HepG2 (cell line): ENCODE data around the gene FKBP9. TPM values are rescaled to one million over a fixed set of nuclear protein-coding genes. Genes with fewer than 3 reads are reported as not detected.

ENCODE experiments used
- CREB1 ChIP-seq, 2 experiments: fragments of 450-650 bp in 1 of 2; IDR thresholded peaks; 2 replicates each; pipeline ENCODE4 v1.6.1; 2016 to 2017; ENCODE audit warnings: control low read depth in 1 of 2, mild to moderate bottlenecking in 1 of 2, missing compliant biosample characterization in 1 of 2, missing genetic modification characterization in 1 of 2
- ELF1 ChIP-seq: sonication (generic); formaldehyde crosslinking; IDR thresholded peaks from 2 replicates; pipeline ENCODE4 v1.4.0; 2020; ENCODE audit warnings: missing genetic modification reagents
- HNRNPL ChIP-seq: fragments of 200-400 bp; formaldehyde crosslinking; IDR thresholded peaks from 2 replicates; pipeline ENCODE4 v1.6.1; 2017; ENCODE audit warnings: mild to moderate bottlenecking, low read depth, low read length
- KDM4B ChIP-seq: sonication (generic); formaldehyde crosslinking; IDR thresholded peaks from 2 replicates; pipeline ENCODE4 v1.4.0; 2020; ENCODE audit warnings: missing genetic modification reagents
- NFE2 ChIP-seq: sonication (generic); formaldehyde crosslinking; IDR thresholded peaks from 2 replicates; pipeline ENCODE4 v1.4.0; 2020; ENCODE audit warnings: missing genetic modification reagents
- NFIC ChIP-seq: IDR thresholded peaks from 2 replicates; pipeline ENCODE4 v1.6.1; 2012; ENCODE audit warnings: mild to moderate bottlenecking, low read length, inconsistent platforms
- XBP1 ChIP-seq: sonication (generic); formaldehyde crosslinking; IDR thresholded peaks from 2 replicates; pipeline ENCODE4 v1.5.0; 2020; ENCODE audit warnings: missing genetic modification reagents
- ZBTB20 ChIP-seq: sonication (generic); formaldehyde crosslinking; IDR thresholded peaks from 2 replicates; pipeline ENCODE4 v1.8.1; 2023; ENCODE audit warnings: missing genetic modification reagents, low read depth, mild to moderate bottlenecking, borderline replicate concordance
- ZBTB8A ChIP-seq: sonication (generic); formaldehyde crosslinking; IDR thresholded peaks from 2 replicates; pipeline ENCODE4 v1.4.0; 2020; ENCODE audit warnings: mild to moderate bottlenecking, low read depth, missing genetic modification reagents, borderline replicate concordance
- ZFP36 ChIP-seq: fragments of 150-350 bp; IDR thresholded peaks from 2 replicates; pipeline ENCODE4 v1.6.1; 2018; ENCODE audit warnings: borderline replicate concordance, low read length, low read depth; ENCODE audit not compliant: partially characterized antibody
- ZNF142 ChIP-seq: sonication (generic); formaldehyde crosslinking; IDR thresholded peaks from 2 replicates; pipeline ENCODE4 v1.4.0; 2020; ENCODE audit warnings: missing genetic modification reagents
- ZNF263 ChIP-seq: sonication (generic); formaldehyde crosslinking; IDR thresholded peaks from 2 replicates; pipeline ENCODE4 v1.4.0; 2020; ENCODE audit warnings: missing genetic modification reagents
- ZNF329 ChIP-seq: sonication (generic); formaldehyde crosslinking; IDR thresholded peaks from 2 replicates; pipeline ENCODE4 v1.9.0; 2021; ENCODE audit warnings: low read depth, mild to moderate bottlenecking, missing genetic modification reagents
- ZNF33A ChIP-seq: sonication (generic); formaldehyde crosslinking; IDR thresholded peaks from 2 replicates; pipeline ENCODE4 v1.5.1; 2020; ENCODE audit warnings: missing genetic modification reagents, mild to moderate bottlenecking, moderate library complexity, borderline replicate concordance
- ZNF34 ChIP-seq: sonication (generic); formaldehyde crosslinking; IDR thresholded peaks from 2 replicates; pipeline ENCODE4 v1.4.0; 2020; ENCODE audit warnings: mild to moderate bottlenecking, missing genetic modification reagents, borderline replicate concordance
- ZNF343 ChIP-seq: sonication (generic); formaldehyde crosslinking; IDR thresholded peaks from 2 replicates; pipeline ENCODE4 v1.4.0; 2020; ENCODE audit warnings: mild to moderate bottlenecking, missing genetic modification reagents
- ZNF558 ChIP-seq: sonication (generic); formaldehyde crosslinking; IDR thresholded peaks from 2 replicates; pipeline ENCODE4 v1.9.0; 2022; ENCODE audit warnings: mild to moderate bottlenecking, missing genetic modification reagents, borderline replicate concordance
- ZNF567 ChIP-seq: sonication (generic); formaldehyde crosslinking; IDR thresholded peaks from 2 replicates; pipeline ENCODE4 v1.8.1; 2023; ENCODE audit warnings: mild to moderate bottlenecking, missing genetic modification reagents, borderline replicate concordance
- ZNF598 ChIP-seq: sonication (generic); formaldehyde crosslinking; IDR thresholded peaks from 2 replicates; pipeline ENCODE4 v1.5.1; 2020; ENCODE audit warnings: mild to moderate bottlenecking, missing genetic modification reagents, borderline replicate concordance
- ZNF614 ChIP-seq: IDR thresholded peaks from 2 replicates; pipeline ENCODE4 v1.6.1; 2018; ENCODE audit warnings: missing biosample characterization, missing genetic modification reagents, inconsistent platforms, borderline replicate concordance
- ZNF773 ChIP-seq: sonication (generic); formaldehyde crosslinking; IDR thresholded peaks from 2 replicates; pipeline ENCODE4 v1.4.0; 2020; ENCODE audit warnings: missing genetic modification reagents, borderline replicate concordance
- polyA plus RNA-seq, 8 experiments: library from polyadenylated mRNA; depleted of rRNA in 3 of 8; stranded (reverse) in 7 of 8; unstranded in 1 of 8; fragments of >200 nt; fragmentation: Illumina TruSeq in 4 of 8; extraction: Trizol in 4 of 8; gene quantifications; 2 replicates each; pipeline versions ENCODE4 v1.2.1 to v1.2.3, GENCODE V29; 2011 to 2016; ENCODE audit warnings: low read depth in 4 of 8, missing spikeins in 1 of 8, mixed read lengths in 1 of 8; ENCODE audit not compliant: insufficient read depth in 1 of 8
- total RNA-seq, 5 experiments: library from RNA; depleted of rRNA; stranded (reverse); fragments of >200 nt; fragmentation: Illumina TruSeq; extraction: Trizol; gene quantifications; 2 replicates each; pipeline ENCODE4 v1.2.3, GENCODE V29; 2016; ENCODE audit warnings: low read depth in 1 of 5
- TF ChIP-seq, protein P1 (sequence below): sonication (generic); formaldehyde crosslinking; IDR thresholded peaks from 2 replicates; pipeline ENCODE4 v1.9.0; 2021; ENCODE audit warnings: missing genetic modification reagents, borderline replicate concordance
- TF ChIP-seq, protein P2 (sequence below): sonication (generic); formaldehyde crosslinking; IDR thresholded peaks from 2 replicates; pipeline ENCODE4 v1.4.0; 2020; ENCODE audit warnings: missing genetic modification reagents

The FKBP9 gene
- total and polyA plus RNA-seq, 2 of the 13 experiments (the other 11 are each of a cell fraction or from before 2014, with no cell fraction given): 34.0 to 41.5 TPM

DNA sequence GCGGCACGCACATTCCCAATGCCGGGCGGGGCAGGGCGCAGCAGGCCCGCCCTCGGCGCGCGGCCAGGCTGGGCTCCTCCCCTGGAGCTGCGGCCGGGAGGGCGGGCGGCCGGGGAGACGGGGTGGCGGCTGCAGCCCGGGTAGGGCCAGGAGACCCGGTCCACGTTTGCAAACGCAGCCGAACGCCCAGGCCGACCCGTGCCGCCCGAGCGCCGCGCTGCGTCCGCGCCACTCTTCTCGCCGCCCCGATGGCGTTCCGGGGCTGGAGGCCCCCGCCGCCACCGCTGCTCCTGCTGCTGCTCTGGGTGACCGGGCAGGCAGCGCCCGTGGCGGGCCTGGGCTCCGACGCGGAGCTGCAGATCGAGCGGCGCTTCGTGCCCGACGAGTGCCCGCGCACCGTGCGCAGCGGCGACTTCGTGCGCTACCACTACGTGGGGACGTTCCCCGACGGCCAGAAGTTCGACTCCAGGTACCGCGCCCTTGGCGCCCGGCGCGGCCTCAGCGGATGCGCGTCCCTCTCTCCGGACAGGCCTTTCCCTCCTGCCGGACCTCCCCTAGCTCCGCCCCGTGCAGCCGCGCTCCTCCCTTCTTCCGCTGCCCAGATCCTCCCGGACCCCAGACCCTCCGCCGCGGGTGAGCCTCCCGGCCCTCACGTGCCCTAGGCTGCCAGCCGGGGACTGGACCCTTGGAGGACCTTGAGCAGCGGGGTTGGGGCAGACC lies at the start of gene FKBP9 (continued):
- TF ChIP-seq ZNF142: peak; percentile 45; the same call in 1 of the 2 replicates
- TF ChIP-seq, protein P1, sequence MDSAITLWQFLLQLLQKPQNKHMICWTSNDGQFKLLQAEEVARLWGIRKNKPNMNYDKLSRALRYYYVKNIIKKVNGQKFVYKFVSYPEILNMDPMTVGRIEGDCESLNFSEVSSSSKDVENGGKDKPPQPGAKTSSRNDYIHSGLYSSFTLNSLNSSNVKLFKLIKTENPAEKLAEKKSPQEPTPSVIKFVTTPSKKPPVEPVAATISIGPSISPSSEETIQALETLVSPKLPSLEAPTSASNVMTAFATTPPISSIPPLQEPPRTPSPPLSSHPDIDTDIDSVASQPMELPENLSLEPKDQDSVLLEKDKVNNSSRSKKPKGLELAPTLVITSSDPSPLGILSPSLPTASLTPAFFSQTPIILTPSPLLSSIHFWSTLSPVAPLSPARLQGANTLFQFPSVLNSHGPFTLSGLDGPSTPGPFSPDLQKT (CRISPR knock-in tag): 0 out of 2 replicates have a peak, but pooled peaks have one; percentile 10
- TF ChIP-seq ZBTB8A (CRISPR knock-in tag): no peak
- TF ChIP-seq ZNF329: peak; percentile 79; the same call in 1 of the 2 replicates
- TF ChIP-seq, protein P2, sequence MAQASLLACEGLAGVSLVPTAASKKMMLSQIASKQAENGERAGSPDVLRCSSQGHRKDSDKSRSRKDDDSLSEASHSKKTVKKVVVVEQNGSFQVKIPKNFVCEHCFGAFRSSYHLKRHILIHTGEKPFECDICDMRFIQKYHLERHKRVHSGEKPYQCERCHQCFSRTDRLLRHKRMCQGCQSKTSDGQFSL (CRISPR knock-in tag): 0 out of 2 replicates have a peak, but pooled peaks have one; percentile 27
- TF ChIP-seq ZNF567: peak; percentile 69
- 0 out of 2 replicates have a peak, but pooled peaks have one; percentile 66 for TF ChIP-seq HNRNPL
- TF ChIP-seq ZNF34 (CRISPR knock-in tag): peak; percentile 94
- TF ChIP-seq ZNF558: peak; percentile 98; the same call in 1 of the 2 replicates
- 0 out of 2 replicates have a peak, but pooled peaks have one; percentile 41 for TF ChIP-seq ZNF33A
- no peak for TF ChIP-seq ZNF614 (CRISPR knock-in tag)
- no peak for TF ChIP-seq NFIC
- TF ChIP-seq CREB1 (IDR thresholded peaks at IDR 0.05): no peak
- no peak for TF ChIP-seq CREB1 (CRISPR knock-in tag; IDR thresholded peaks at IDR 0.05)
- peak; percentile 97 for TF ChIP-seq ZNF263 (CRISPR knock-in tag)
- TF ChIP-seq KDM4B (CRISPR knock-in tag): no peak
- TF ChIP-seq ZBTB20: no peak
- no peak for TF ChIP-seq ZNF773
- TF ChIP-seq ELF1 (CRISPR knock-in tag): peak; percentile 68
- no peak for TF ChIP-seq NFE2
- TF ChIP-seq ZNF598 (CRISPR knock-in tag): no peak
- TF ChIP-seq XBP1: no peak; the same call in 1 of the 2 replicates
- peak; percentile 94 for TF ChIP-seq ZNF343 (CRISPR knock-in tag)
- no peak for TF ChIP-seq ZFP36
